Measurements from ENCODE around the gene TIAM1.

TIAM1 gene

DNA sequence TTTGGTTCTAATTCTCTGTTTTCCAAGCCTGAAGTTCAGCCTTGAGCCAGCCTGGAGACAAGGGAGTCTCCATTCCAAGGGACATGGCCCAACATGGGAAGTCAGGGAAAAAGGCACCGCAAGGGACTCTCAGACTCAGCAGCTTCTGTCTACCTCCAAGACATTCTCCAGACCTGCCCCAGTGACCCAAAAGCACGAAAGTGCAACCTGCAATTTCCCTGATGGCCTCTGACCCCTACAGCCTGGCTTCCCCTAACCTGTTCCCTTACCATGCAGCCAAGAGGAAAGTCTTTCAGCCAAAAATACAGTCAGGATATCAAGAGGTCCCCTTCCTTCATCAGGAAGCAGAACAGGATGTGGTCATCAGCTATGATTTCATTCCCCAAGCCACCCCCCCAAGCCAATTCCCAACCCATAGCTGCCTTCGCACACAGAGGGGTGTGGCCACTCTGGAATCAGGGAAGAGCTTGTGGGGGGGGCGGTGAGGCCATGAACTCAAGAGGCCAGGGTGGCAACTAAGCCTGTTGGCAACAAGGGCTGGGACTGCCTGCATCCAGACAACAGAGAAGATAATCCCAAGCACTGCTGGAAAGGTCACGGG is 59.2 kb downstream of the TIAM1 start:
- Histone ChIP-seq H3F3A (ENCODE audit: insufficient read depth) (no peaks in the 10 kb centered on the region), H2AFZ (ENCODE audit: low read depth, low read length, severe bottlenecking) (no peak overlapping the region), H3K9ac (ENCODE audit: low read length) (no peak overlapping the region), H3K36me3 (ENCODE audit: low read length) (no peaks in the 10 kb centered on the region), H3K4me3 (ENCODE audit: insufficient read depth, low read length, poor library complexity, severe bottlenecking) (no peak overlapping the region), H3K9me2 (replicated peaks; ENCODE audit: insufficient read depth, low read length) (no peaks in the 10 kb centered on the region), H4K20me1 (ENCODE audit: low read depth, low read length) (no peaks in the 10 kb centered on the region), H3K27me3 (ENCODE audit: low read length) (no peaks in the 10 kb centered on the region), H3K79me2 (ENCODE audit: insufficient read depth, low read length) (0 out of 2 replicates have a peak, but pooled peaks cover 5% of the 10 kb centered on the region), H3K9me3 (ENCODE audit: insufficient read depth, low read length) (no peaks in the 10 kb centered on the region; the same call in 1 of the 2 replicates), H3K27ac (ENCODE audit: low read depth, low read length) (no peak overlapping the region), H3K4me2 (ENCODE audit: low read depth, low read length, poor library complexity, severe bottlenecking) (no peak overlapping the region)
- TF ChIP-seq CTCF (IDR thresholded peaks at IDR 0.05; ENCODE audit: insufficient read depth, low read length, poor library complexity, severe bottlenecking) (no peak), EZH2phosphoT487 (conservative IDR thresholded peaks at IDR 0.05; ENCODE audit: low read length) (no peak)

GRCh38 chr21:31283025-31283424 is 61.0 kb downstream of the TIAM1 start:
- Histone ChIP-seq H3K4me3 (ENCODE audit: insufficient read depth, low read length, poor library complexity, severe bottlenecking) (no peak overlapping the region), H3K4me2 (ENCODE audit: low read depth, low read length, poor library complexity, severe bottlenecking) (no peak overlapping the region), H2AFZ (ENCODE audit: low read depth, low read length, severe bottlenecking) (no peak overlapping the region)

DNA sequence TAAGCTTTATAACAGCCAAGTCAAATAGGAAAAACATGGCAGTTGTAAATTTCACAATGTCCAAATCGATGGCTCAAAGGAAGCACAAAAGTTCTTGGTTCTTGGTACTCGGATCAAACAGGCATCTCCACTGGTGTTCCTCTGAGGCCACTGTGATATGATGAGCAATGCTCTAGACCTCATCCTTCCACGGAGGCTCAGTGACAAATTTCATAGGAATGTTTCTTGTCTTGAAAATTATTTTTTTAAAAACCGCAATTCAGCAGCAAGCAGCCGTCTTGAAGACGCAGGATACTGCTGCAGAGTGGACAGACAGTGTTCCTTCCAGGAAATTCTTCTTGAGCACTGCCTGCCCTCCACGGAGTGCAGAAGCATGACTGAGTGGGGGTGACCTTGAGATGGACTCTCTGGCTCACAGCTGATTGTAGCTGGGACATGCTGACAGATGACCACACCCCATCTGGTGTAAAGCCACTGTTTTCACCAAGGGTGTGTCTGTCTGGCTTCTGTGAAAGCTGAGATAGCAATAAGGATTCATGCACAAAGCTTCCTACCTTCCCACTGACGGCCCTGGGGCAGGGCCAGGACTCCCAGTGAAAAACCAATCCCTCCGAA is 61.9 kb downstream of the TIAM1 start:
- TF ChIP-seq CTCF (IDR thresholded peaks at IDR 0.05; ENCODE audit: insufficient read depth, low read length, poor library complexity, severe bottlenecking) (no peak), EZH2phosphoT487 (conservative IDR thresholded peaks at IDR 0.05; ENCODE audit: low read length) (no peak)
- H2AFZ ChIP-seq (ENCODE audit: low read depth, low read length, severe bottlenecking), result no peak overlapping the region

More at GRCh38 chr21:31283025-31283424, 61.0 kb downstream of the TIAM1 start:
- no peaks in the 10 kb centered on the region for H3F3A ChIP-seq (ENCODE audit: insufficient read depth)
- TF ChIP-seq EZH2phosphoT487 (conservative IDR thresholded peaks at IDR 0.05; ENCODE audit: low read length), result no peak
- no peak for TF ChIP-seq CTCF (IDR thresholded peaks at IDR 0.05; ENCODE audit: insufficient read depth, low read length, poor library complexity, severe bottlenecking)
- no peak overlapping the region for H3K9ac ChIP-seq (ENCODE audit: low read length)
- no peaks in the 10 kb centered on the region for H3K36me3 ChIP-seq (ENCODE audit: low read length)
- no peak overlapping the region for H3K27ac ChIP-seq (ENCODE audit: low read depth, low read length)
- no peaks in the 10 kb centered on the region for H3K27me3 ChIP-seq (ENCODE audit: low read length)
- H3K79me2 ChIP-seq (ENCODE audit: insufficient read depth, low read length), result no peaks in the 10 kb centered on the region
- no peaks in the 10 kb centered on the region for H3K9me3 ChIP-seq (ENCODE audit: insufficient read depth, low read length)
- H4K20me1 ChIP-seq (ENCODE audit: low read depth, low read length), result no peaks in the 10 kb centered on the region
- H3K9me2 ChIP-seq (replicated peaks; ENCODE audit: insufficient read depth, low read length), result no peaks in the 10 kb centered on the region

More for the DNA sequence above, 61.9 kb downstream of the TIAM1 start:
- H3K9ac ChIP-seq (ENCODE audit: low read length), result no peak overlapping the region
- no peak overlapping the region for H3K4me3 ChIP-seq (ENCODE audit: insufficient read depth, low read length, poor library complexity, severe bottlenecking)
- no peak overlapping the region for H3K27ac ChIP-seq (ENCODE audit: low read depth, low read length)
- no peaks in the 10 kb centered on the region for H3K36me3 ChIP-seq (ENCODE audit: low read length)
- H3K27me3 ChIP-seq (ENCODE audit: low read length), result no peaks in the 10 kb centered on the region
- H3K9me3 ChIP-seq (ENCODE audit: insufficient read depth, low read length), result no peaks in the 10 kb centered on the region
- no peaks in the 10 kb centered on the region for H3K79me2 ChIP-seq (ENCODE audit: insufficient read depth, low read length)
- H4K20me1 ChIP-seq (ENCODE audit: low read depth, low read length), result no peaks in the 10 kb centered on the region
- no peaks in the 10 kb centered on the region for H3F3A ChIP-seq (ENCODE audit: insufficient read depth)
- no peak overlapping the region for H3K4me2 ChIP-seq (ENCODE audit: low read depth, low read length, poor library complexity, severe bottlenecking)
- no peaks in the 10 kb centered on the region for H3K9me2 ChIP-seq (replicated peaks; ENCODE audit: insufficient read depth, low read length)

All from SU-DHL-6 (cell line).